Esophagus squamous epithelium (tissue), 4 donors: ENCODE data around the gene SP8.

Experiments used
- POLR2A ChIP-seq, 4 donors: fragments of 450-650 bp; IDR thresholded peaks; one replicate each; pipeline ENCODE4 v1.6.1; 2017; ENCODE audit warnings: antibody characterized with exemption in 4 of 4, mild to moderate bottlenecking in 4 of 4, moderate library complexity in 3 of 4
- TF ChIP-seq, protein P1 (sequence below), 6 experiments: fragments of 450-650 bp in 4 of 6; fragments of 200-600 bp in 2 of 6; sonication (generic) in 2 of 6; IDR thresholded peaks; one replicate each; pipeline ENCODE4 v1.5.1; 2016 to 2019; ENCODE audit warnings: antibody characterized with exemption in 6 of 6, mild to moderate bottlenecking in 4 of 6, moderate library complexity in 4 of 6

DNA sequence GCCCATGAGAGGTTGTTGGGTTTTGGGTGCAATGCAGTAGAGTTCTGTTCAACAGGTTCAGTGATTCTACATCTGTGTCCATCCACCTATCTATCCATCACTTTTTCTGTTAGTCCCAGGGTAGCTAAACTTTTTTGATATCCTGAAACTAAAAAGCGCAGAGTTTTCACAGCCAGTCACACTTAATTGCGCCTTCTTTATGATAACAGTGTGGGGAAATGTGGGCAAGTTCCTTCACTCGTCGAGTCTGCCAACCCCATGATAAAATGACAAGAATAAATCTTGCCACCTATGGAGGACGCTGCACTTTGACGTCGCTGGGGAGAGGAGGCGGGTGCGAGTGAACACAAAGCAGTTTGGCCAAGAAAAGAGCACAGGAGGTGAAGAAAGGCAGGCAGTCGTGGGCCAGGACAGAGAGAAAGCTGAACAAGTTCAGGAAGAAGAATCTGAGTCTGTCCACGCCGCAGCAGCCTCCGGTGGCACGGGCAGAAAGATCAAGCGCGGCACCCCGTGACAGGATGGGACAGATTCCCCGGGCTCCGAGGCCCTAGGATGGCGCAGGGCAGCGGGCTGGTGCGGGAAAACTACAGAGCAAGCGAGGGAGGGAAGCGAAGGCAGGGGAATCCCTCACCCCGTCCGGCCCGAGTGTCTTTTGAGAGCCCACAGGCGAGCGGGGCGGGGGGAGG, 9.2 kb downstream of the SP8 start:
- TF ChIP-seq POLR2A (IDR thresholded peaks at IDR 0.05): no peak
- TF ChIP-seq, protein P1, sequence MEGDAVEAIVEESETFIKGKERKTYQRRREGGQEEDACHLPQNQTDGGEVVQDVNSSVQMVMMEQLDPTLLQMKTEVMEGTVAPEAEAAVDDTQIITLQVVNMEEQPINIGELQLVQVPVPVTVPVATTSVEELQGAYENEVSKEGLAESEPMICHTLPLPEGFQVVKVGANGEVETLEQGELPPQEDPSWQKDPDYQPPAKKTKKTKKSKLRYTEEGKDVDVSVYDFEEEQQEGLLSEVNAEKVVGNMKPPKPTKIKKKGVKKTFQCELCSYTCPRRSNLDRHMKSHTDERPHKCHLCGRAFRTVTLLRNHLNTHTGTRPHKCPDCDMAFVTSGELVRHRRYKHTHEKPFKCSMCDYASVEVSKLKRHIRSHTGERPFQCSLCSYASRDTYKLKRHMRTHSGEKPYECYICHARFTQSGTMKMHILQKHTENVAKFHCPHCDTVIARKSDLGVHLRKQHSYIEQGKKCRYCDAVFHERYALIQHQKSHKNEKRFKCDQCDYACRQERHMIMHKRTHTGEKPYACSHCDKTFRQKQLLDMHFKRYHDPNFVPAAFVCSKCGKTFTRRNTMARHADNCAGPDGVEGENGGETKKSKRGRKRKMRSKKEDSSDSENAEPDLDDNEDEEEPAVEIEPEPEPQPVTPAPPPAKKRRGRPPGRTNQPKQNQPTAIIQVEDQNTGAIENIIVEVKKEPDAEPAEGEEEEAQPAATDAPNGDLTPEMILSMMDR (IDR thresholded peaks at IDR 0.05): no peak
